ENCODE data around the gene RFK. TPM values are rescaled to one million over a fixed set of nuclear protein-coding genes. Genes with fewer than 3 reads are reported as not detected.

RFK gene
- total and polyA plus RNA-seq, 2 of the 13 experiments (the other 11 are each of a cell fraction or from before 2014, with no cell fraction given): 18.2 to 37.2 TPM

DNA sequence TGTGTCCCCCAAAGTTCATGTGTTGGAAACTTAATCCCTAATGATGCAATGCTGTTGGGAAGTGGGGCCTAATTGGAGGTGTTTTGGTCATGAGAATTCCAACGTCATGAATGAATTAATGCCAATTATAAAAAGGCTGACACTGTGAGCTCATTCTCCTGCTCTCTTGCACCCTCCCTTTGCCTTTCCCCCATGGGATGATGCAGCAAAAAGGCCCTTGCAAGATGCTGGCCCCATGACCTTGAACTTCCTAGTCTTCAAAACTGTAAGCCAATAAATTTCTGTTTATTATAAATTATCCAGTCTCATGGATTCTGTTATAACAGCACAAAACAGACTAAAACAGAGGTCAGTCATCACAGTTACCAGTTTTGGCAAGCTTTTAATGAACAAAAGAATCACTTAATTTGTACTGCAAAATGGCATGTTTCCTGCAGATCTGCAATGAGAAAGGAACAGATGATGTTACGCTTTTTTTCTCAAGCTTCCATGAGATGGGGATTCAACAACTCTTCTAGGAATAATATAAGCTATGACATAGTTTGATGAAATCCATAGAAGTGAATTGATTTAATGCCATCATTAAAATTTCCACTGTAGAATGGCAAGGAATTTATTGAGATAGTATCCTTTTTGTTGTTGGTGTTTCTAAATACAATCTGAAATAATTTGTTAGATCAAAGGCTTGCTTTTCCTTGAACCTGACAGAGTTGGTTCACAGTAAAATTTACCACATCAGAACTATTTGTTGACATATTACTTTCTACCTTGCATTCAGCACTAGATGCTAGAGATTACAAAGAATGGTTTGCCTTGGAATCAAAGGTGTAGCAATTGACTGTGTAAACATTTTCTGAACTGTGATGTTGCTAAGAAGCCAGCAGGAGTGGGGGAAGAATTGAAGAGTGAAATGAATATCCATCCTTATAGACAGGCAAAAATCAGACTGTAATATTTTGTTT is 29.3 kb upstream of the RFK start (continued):
- TF ChIP-seq, protein P1, sequence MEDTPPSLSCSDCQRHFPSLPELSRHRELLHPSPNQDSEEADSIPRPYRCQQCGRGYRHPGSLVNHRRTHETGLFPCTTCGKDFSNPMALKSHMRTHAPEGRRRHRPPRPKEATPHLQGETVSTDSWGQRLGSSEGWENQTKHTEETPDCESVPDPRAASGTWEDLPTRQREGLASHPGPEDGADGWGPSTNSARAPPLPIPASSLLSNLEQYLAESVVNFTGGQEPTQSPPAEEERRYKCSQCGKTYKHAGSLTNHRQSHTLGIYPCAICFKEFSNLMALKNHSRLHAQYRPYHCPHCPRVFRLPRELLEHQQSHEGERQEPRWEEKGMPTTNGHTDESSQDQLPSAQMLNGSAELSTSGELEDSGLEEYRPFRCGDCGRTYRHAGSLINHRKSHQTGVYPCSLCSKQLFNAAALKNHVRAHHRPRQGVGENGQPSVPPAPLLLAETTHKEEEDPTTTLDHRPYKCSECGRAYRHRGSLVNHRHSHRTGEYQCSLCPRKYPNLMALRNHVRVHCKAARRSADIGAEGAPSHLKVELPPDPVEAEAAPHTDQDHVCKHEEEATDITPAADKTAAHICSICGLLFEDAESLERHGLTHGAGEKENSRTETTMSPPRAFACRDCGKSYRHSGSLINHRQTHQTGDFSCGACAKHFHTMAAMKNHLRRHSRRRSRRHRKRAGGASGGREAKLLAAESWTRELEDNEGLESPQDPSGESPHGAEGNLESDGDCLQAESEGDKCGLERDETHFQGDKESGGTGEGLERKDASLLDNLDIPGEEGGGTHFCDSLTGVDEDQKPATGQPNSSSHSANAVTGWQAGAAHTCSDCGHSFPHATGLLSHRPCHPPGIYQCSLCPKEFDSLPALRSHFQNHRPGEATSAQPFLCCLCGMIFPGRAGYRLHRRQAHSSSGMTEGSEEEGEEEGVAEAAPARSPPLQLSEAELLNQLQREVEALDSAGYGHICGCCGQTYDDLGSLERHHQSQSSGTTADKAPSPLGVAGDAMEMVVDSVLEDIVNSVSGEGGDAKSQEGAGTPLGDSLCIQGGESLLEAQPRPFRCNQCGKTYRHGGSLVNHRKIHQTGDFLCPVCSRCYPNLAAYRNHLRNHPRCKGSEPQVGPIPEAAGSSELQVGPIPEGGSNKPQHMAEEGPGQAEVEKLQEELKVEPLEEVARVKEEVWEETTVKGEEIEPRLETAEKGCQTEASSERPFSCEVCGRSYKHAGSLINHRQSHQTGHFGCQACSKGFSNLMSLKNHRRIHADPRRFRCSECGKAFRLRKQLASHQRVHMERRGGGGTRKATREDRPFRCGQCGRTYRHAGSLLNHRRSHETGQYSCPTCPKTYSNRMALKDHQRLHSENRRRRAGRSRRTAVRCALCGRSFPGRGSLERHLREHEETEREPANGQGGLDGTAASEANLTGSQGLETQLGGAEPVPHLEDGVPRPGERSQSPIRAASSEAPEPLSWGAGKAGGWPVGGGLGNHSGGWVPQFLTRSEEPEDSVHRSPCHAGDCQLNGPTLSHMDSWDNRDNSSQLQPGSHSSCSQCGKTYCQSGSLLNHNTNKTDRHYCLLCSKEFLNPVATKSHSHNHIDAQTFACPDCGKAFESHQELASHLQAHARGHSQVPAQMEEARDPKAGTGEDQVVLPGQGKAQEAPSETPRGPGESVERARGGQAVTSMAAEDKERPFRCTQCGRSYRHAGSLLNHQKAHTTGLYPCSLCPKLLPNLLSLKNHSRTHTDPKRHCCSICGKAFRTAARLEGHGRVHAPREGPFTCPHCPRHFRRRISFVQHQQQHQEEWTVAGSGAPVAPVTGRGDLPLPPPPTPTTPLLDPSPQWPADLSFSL (CRISPR knock-in tag; IDR thresholded peaks at IDR 0.05): no peak
- no peak for TF ChIP-seq SMAD1 (CRISPR knock-in tag; IDR thresholded peaks at IDR 0.05; ENCODE audit: borderline replicate concordance, low read depth)
- TF ChIP-seq, protein P2, sequence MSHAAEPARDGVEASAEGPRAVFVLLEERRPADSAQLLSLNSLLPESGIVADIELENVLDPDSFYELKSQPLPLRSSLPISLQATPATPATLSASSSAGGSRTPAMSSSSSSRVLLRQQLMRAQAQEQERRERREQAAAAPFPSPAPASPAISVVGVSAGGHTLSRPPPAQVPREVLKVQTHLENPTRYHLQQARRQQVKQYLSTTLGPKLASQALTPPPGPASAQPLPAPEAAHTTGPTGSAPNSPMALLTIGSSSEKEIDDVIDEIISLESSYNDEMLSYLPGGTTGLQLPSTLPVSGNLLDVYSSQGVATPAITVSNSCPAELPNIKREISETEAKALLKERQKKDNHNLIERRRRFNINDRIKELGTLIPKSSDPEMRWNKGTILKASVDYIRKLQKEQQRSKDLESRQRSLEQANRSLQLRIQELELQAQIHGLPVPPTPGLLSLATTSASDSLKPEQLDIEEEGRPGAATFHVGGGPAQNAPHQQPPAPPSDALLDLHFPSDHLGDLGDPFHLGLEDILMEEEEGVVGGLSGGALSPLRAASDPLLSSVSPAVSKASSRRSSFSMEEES (CRISPR knock-in tag; IDR thresholded peaks at IDR 0.05): peak; percentile 43; the same call in 1 of the 2 replicates
- TF ChIP-seq, protein P3, sequence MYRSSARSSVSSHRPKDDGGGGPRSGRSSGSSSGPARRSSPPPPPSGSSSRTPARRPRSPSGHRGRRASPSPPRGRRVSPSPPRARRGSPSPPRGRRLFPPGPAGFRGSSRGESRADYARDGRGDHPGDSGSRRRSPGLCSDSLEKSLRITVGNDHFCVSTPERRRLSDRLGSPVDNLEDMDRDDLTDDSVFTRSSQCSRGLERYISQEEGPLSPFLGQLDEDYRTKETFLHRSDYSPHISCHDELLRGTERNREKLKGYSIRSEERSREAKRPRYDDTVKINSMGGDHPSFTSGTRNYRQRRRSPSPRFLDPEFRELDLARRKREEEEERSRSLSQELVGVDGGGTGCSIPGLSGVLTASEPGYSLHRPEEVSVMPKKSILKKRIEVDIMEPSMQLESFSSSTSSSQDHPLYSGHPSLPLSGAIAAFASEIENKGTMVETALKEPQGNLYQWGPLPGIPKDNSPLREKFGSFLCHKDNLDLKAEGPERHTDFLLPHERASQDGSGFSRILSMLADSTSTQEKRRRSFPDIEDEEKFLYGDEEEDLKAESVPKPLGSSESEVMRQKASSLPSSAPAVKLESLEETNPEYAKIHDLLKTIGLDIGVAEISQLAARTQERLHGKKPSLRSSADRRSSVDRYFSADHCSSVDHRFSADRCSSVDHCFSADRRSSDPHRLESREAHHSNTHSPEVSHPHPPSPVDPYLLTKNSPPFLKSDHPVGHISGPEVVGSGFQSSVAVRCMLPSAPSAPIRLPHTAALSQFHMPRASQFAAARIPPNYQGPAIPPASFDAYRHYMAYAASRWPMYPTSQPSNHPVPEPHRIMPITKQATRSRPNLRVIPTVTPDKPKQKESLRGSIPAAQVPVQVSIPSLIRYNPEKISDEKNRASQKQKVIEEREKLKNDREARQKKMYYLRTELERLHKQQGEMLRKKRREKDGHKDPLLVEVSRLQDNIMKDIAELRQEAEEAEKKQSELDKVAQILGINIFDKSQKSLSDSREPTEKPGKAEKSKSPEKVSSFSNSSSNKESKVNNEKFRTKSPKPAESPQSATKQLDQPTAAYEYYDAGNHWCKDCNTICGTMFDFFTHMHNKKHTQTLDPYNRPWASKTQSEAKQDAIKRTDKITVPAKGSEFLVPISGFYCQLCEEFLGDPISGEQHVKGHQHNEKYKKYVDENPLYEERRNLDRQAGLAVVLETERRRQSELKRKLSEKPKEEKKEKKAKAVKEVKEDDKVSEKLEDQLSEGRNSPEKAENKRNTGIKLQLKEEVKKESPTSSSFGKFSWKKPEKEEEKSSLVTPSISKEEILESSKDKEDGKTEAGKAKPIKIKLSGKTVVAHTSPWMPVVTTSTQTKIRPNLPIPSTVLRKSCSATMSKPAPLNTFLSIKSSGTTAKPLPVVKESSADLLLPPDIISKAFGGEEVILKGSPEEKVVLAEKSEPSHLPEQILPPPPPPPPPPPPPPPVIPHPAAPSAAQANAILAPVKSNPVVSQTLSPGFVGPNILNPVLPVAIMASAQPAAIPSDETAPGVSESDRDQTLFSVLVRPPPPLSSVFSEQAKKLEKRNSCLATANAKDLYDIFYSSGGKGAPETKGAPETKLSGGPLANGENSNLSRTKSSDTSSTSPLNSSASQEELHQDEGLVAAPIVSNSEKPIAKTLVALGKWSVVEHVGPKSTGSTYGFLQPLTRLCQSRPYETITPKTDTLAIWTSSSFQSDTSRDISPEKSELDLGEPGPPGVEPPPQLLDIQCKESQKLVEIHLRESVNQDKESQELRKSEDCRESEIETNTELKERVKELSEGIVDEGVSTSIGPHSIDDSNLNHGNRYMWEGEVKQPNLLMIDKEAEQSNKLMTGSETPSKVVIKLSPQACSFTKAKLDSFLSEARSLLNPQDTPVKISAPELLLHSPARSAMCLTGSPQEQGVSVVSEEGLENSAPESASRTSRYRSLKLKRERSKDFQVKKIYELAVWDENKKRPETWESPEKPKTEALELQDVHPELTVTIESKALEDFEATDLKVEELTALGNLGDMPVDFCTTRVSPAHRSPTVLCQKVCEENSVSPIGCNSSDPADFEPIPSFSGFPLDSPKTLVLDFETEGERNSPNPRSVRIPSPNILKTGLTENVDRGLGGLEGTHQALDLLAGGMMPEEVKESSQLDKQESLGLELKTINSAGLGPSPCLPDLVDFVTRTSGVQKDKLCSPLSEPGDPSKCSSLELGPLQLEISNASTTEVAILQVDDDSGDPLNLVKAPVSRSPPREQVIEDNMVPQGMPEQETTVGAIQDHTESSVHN (CRISPR knock-in tag; IDR thresholded peaks at IDR 0.05): no peak
- TF ChIP-seq HMG20B (CRISPR knock-in tag; conservative IDR thresholded peaks at IDR 0.05): peak; percentile 91
- no peak for TF ChIP-seq HNRNPLL (IDR thresholded peaks at IDR 0.05; ENCODE audit: low read depth, low read length, poor library complexity, severe bottlenecking)
- TF ChIP-seq ARNT2 (CRISPR knock-in tag; IDR thresholded peaks at IDR 0.05; ENCODE audit: low read depth): no peak
- TF ChIP-seq, protein P4, sequence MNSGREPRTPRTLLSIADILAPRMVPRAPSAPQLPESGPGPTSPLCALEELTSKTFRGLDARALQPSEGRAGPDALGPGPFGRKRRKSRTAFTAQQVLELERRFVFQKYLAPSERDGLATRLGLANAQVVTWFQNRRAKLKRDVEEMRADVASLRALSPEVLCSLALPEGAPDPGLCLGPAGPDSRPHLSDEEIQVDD (CRISPR knock-in tag; IDR thresholded peaks at IDR 0.05; ENCODE audit: borderline replicate concordance): no peak
- peak; percentile 95 for TF ChIP-seq SOX5 (CRISPR knock-in tag; IDR thresholded peaks at IDR 0.05; ENCODE audit: borderline replicate concordance)
- TF ChIP-seq ZNF383 (CRISPR knock-in tag; IDR thresholded peaks at IDR 0.05; ENCODE audit: borderline replicate concordance): no peak

Data from HepG2 (cell line).